ENCODE results near the gene PCYT1A. TPM values are rescaled to one million over a fixed set of nuclear protein-coding genes. Genes with fewer than 3 reads are reported as not detected.
A peak's percentile ranks its signal among the peaks of the same experiment; 100 is the strongest.
"Not testable (repeated sequence)": the region's sequence is repeated elsewhere in the genome, so short reads cannot be mapped to it uniquely, and the experiment has no call there.

PCYT1A gene
- total RNA-seq, 1 donor from 2014 or later, result 57.0 TPM

- DNase-seq (ENCODE audit: low spot score), result no peak
- Mint-ChIP-seq H3K9me3 (no peaks in the 10 kb centered on the region), H3K27ac (peak overlapping the region; percentile 79), H3K4me3 (peak overlapping the region; percentile 33), H3K36me3 (ENCODE audit: low read depth) (no peaks in the 10 kb centered on the region), H3K27me3 (ENCODE audit: insufficient read depth) (no peaks in the 10 kb centered on the region), H3K4me1 (ENCODE audit: low read depth) (peaks cover 53% of the 10 kb centered on the region)
- intact Hi-C loops (cut with micrococcal nuclease), result no loop called here
These were observed 100.6 kb downstream of the PCYT1A start for GRCh38 chr3:196186651-196187573.

GRCh38 chr3:196184881-196185280, 102.6 kb downstream of the PCYT1A start:
- H3K4me1 Mint-ChIP-seq (ENCODE audit: low read depth), result peaks cover 57% of the 10 kb centered on the region
- intact Hi-C loops (cut with micrococcal nuclease), result loop anchor here (5.0 kb wide), 1 partner anchor 278 kb away; the partner anchor contains the start of gene TNK2
- no peaks in the 10 kb centered on the region for H3K9me3 Mint-ChIP-seq
- peak overlapping the region; percentile 29 for H3K27ac Mint-ChIP-seq
- no peak overlapping the region for H3K4me3 Mint-ChIP-seq
- H3K27me3 Mint-ChIP-seq (ENCODE audit: insufficient read depth), result no peaks in the 10 kb centered on the region
- DNase-seq (ENCODE audit: low spot score), result no peak
- no peaks in the 10 kb centered on the region for H3K36me3 Mint-ChIP-seq (ENCODE audit: low read depth)

- not testable (repeated sequence) for H3K36me3 Mint-ChIP-seq (ENCODE audit: low read depth); H3K4me3 Mint-ChIP-seq; DNase-seq (ENCODE audit: low spot score); H3K27me3 Mint-ChIP-seq (ENCODE audit: insufficient read depth); H3K9me3 Mint-ChIP-seq
- intact Hi-C loops (cut with micrococcal nuclease), result loop anchor here (5.0 kb wide), 1 partner anchor 277 kb away; the partner anchor contains the start of gene TNK2
- Mint-ChIP-seq H3K4me1 (ENCODE audit: low read depth) (peaks cover 64% of the 10 kb centered on the region), H3K27ac (peak overlapping the region; percentile 97)
These were observed 103.4 kb downstream of the PCYT1A start for GRCh38 chr3:196184169-196184432.

- intact Hi-C loops (cut with micrococcal nuclease), result loop anchor here (5.0 kb wide), 1 partner anchor 274 kb away; the partner anchor contains the start of gene TNK2
- H3K4me1 Mint-ChIP-seq (ENCODE audit: low read depth), result peaks cover 61% of the 10 kb centered on the region
- H3K4me3 Mint-ChIP-seq, result peak overlapping the region; percentile 30
- no peak for DNase-seq (ENCODE audit: low spot score)
- peak overlapping the region; percentile 97 for H3K27ac Mint-ChIP-seq
- H3K9me3 Mint-ChIP-seq, result no peaks in the 10 kb centered on the region
- no peaks in the 10 kb centered on the region for H3K36me3 Mint-ChIP-seq (ENCODE audit: low read depth)
- H3K27me3 Mint-ChIP-seq (ENCODE audit: insufficient read depth), result no peaks in the 10 kb centered on the region
These were observed 106.4 kb downstream of the PCYT1A start for GRCh38 chr3:196181127-196181546.

- H3K36me3 Mint-ChIP-seq (ENCODE audit: low read depth), result no peaks in the 10 kb centered on the region
These were observed 107.2 kb downstream of the PCYT1A start for GRCh38 chr3:196180346-196180745.

More at GRCh38 chr3:196180346-196180745, 107.2 kb downstream of the PCYT1A start:
- Mint-ChIP-seq H3K27me3 (ENCODE audit: insufficient read depth) (no peaks in the 10 kb centered on the region), H3K9me3 (no peaks in the 10 kb centered on the region), H3K27ac (peak overlapping the region; percentile 97), H3K4me1 (ENCODE audit: low read depth) (peaks cover 61% of the 10 kb centered on the region), H3K4me3 (peak overlapping the region; percentile 74)
- intact Hi-C loops (cut with micrococcal nuclease), result loop anchor here (5.0 kb wide), 1 partner anchor 273 kb away; the partner anchor contains the start of gene TNK2
- no peak for DNase-seq (ENCODE audit: low spot score)

Other genes starting within 250 kb of the PCYT1A start
- 791 TPM in 2 replicates for gene TFRC, start 205.6 kb downstream of the PCYT1A start, total RNA-seq
- 0.36 TPM in 1 of 2 replicates, not detected in the other for gene ZDHHC19, start 76.3 kb downstream of the PCYT1A start, total RNA-seq
- gene SLC51A, start 71.2 kb downstream of the PCYT1A start, total RNA-seq, result not detected in 2 replicates
- gene DYNLT2B, start 30.5 kb upstream of the PCYT1A start, total RNA-seq, result 11.6 and 12.7 TPM in 2 replicates
- gene TM4SF19, start 50.7 kb upstream of the PCYT1A start, total RNA-seq, result not detected in 2 replicates
- 54.8 and 60.9 TPM in 2 replicates for gene UBXN7, start 144.7 kb upstream of the PCYT1A start, total RNA-seq
- 32.1 and 32.8 TPM in 2 replicates for gene RNF168, start 216.0 kb upstream of the PCYT1A start, total RNA-seq
- not detected in 2 replicates for gene SMCO1, start 227.6 kb upstream of the PCYT1A start, total RNA-seq